ENCODE measurements around the gene TMC7. TPM values are rescaled to one million over a fixed set of nuclear protein-coding genes. Genes with fewer than 3 reads are reported as not detected.

Gene TMC7
- total RNA-seq, 1 experiment from 2014 or later = 5.2 TPM

DNA sequence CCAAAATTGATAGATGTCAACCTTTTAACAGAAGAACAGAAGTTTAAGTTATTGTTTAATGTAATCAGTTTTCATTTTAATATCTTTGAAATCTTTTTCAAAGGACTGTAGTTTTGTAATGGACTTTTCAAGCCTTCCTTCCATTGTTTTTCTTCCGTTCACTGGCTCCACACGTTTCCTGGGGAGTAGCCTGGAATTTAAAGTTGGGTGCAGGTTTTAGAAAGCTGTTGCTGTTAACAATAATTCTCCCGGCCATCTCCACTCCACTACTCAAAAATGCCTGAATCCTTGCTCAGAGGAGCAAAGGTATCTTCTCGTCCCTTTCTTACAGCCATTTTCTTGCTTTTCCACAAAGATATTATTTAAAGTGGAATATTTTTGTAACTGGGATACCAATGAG is 79.0 kb downstream of the TMC7 start:
- BruUV-seq (replicated peaks) = no TSS peak
- Histone ChIP-seq H3K4me3 (replicated peaks in 1 of 2; ENCODE audit: low read depth in 1 of 2, low read length in 2 of 2) (no peak overlapping the region), H3K9ac (ENCODE audit: low read length) (no peak overlapping the region), H3K4me2 (ENCODE audit: low read length) (no peak overlapping the region), H3K36me3 (ENCODE audit: control insufficient read depth in 1 of 2, insufficient read depth in 2 of 2, low read length in 2 of 2) (no peaks in the 10 kb centered on the region), H3K9me3 (ENCODE audit: control insufficient read depth in 1 of 2, insufficient read depth in 1 of 2, low read depth in 1 of 2, low read length in 2 of 2) (no peaks in the 10 kb centered on the region), H3K27ac (ENCODE audit: low read depth, low read length) (no peak overlapping the region), H3K4me1 (ENCODE audit: control insufficient read depth in 1 of 2, insufficient read depth in 2 of 2, low read length in 2 of 2) (peaks cover 0 to 4% of the 10 kb centered on the region in 2 experiments; a peak in 2 of 4 replicates), H3K27me3 (ENCODE audit: insufficient read depth, low read length) (no peaks in the 10 kb centered on the region), H3K9me2 (ENCODE audit: insufficient read depth) (no peaks in the 10 kb centered on the region), H4K20me1 (ENCODE audit: insufficient read depth) (no peaks in the 10 kb centered on the region), H2AFZ (ENCODE audit: low read depth, low read length, poor library complexity, severe bottlenecking) (no peak overlapping the region), H3K79me2 (ENCODE audit: insufficient read depth, low read length) (no peaks in the 10 kb centered on the region)
- DNase-seq (ENCODE audit: low read depth, low spot score) (no peak), ATAC-seq (no peak)
- TF ChIP-seq ZFX (IDR thresholded peaks at IDR 0.05) (no peak), EZH2 (IDR thresholded peaks at IDR 0.05) (no peak), SP1 (IDR thresholded peaks at IDR 0.05; ENCODE audit: low read depth) (no peak), EZH2phosphoT487 (IDR thresholded peaks at IDR 0.05; ENCODE audit: borderline replicate concordance) (no peak), POLR2A (IDR thresholded peaks at IDR 0.05; ENCODE audit: borderline replicate concordance, extremely low read depth, insufficient read depth, insufficient read length) (no peak), JUND (IDR thresholded peaks at IDR 0.05) (no peak), EGR1 (IDR thresholded peaks at IDR 0.05; ENCODE audit: low read depth) (no peak), CBX3 (IDR thresholded peaks at IDR 0.05; ENCODE audit: low read depth) (no peak), CEBPB (IDR thresholded peaks at IDR 0.05; ENCODE audit: low read depth) (no peak), REST (IDR thresholded peaks at IDR 0.05; ENCODE audit: low read depth) (no peak), YY1 (IDR thresholded peaks at IDR 0.05; ENCODE audit: extremely low read depth, insufficient replicate concordance, low read depth, low read length) (no peak), POLR2AphosphoS5 (IDR thresholded peaks at IDR 0.05; ENCODE audit: low read depth, low read length) (no peak), SRF (IDR thresholded peaks at IDR 0.05; ENCODE audit: low read depth) (no peak)
- TF ChIP-seq, protein P1, sequence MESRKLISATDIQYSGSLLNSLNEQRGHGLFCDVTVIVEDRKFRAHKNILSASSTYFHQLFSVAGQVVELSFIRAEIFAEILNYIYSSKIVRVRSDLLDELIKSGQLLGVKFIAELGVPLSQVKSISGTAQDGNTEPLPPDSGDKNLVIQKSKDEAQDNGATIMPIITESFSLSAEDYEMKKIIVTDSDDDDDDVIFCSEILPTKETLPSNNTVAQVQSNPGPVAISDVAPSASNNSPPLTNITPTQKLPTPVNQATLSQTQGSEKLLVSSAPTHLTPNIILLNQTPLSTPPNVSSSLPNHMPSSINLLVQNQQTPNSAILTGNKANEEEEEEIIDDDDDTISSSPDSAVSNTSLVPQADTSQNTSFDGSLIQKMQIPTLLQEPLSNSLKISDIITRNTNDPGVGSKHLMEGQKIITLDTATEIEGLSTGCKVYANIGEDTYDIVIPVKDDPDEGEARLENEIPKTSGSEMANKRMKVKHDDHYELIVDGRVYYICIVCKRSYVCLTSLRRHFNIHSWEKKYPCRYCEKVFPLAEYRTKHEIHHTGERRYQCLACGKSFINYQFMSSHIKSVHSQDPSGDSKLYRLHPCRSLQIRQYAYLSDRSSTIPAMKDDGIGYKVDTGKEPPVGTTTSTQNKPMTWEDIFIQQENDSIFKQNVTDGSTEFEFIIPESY (IDR thresholded peaks at IDR 0.05; ENCODE audit: extremely low read depth, insufficient replicate concordance, low read length) = no peak
- TF ChIP-seq, protein P2, sequence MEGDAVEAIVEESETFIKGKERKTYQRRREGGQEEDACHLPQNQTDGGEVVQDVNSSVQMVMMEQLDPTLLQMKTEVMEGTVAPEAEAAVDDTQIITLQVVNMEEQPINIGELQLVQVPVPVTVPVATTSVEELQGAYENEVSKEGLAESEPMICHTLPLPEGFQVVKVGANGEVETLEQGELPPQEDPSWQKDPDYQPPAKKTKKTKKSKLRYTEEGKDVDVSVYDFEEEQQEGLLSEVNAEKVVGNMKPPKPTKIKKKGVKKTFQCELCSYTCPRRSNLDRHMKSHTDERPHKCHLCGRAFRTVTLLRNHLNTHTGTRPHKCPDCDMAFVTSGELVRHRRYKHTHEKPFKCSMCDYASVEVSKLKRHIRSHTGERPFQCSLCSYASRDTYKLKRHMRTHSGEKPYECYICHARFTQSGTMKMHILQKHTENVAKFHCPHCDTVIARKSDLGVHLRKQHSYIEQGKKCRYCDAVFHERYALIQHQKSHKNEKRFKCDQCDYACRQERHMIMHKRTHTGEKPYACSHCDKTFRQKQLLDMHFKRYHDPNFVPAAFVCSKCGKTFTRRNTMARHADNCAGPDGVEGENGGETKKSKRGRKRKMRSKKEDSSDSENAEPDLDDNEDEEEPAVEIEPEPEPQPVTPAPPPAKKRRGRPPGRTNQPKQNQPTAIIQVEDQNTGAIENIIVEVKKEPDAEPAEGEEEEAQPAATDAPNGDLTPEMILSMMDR (IDR thresholded peaks at IDR 0.05 in 2 of 3, conservative IDR thresholded peaks at IDR 0.05 in 1 of 3; ENCODE audit: borderline replicate concordance in 1 of 3, insufficient read depth in 1 of 3, low read depth in 2 of 3, low read length in 2 of 3) = no peak
- RAD21 ChIA-PET (ENCODE audit: low non-redundant PET in 1 of 2, low total read pairs in 2 of 2, uncharacterized antibody in 2 of 2, unreplicated experiment in 2 of 2) = no interaction called here
- POLR2A ChIA-PET = no interaction called here
- intact Hi-C loops (cut with micrococcal nuclease) = no loop called here
- CTCF ChIA-PET = no interaction called here
